ENCODE data around the gene TBL2. TPM values are rescaled to one million over a fixed set of nuclear protein-coding genes. Genes with fewer than 3 reads are reported as not detected.

Gene TBL2
- total and polyA plus RNA-seq, 10 of the 15 experiments (the other 5 are each of a cell fraction or from before 2014, with no cell fraction given), result 1.1 to 49.7 (median 26.7) TPM

DNA sequence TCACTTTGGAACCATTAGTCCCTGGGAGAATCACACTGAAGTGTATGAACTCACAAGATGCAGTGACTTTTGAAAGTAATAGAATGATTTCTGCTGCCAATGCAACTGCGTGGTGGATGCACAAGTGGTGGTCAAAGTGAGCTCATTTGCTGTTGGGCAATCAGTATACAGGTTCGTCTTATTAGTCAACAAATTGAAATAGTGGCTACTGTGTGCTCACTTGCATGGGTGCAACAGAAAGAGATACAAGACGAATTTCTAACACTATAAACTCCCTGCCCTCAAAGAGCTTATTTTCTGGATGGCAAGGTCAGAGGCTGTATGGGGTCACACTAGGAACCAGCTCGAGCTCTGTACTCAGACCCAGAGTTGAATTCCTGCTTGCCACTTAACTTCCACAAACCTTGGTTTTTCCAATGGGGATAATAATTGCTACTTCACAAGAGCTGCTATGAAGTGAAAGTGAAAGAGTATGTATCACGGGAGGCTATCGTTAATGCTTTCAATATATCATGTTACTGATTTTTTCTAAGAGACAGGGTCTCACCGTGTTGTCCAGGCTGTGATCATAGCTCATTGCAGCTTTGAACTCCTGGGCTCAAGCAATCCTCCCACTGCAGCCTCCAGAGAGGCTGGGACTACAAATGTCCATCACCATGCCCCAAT, 12.6 kb downstream of the TBL2 start:
- Histone ChIP-seq H3K9ac (ENCODE audit: control insufficient read depth, insufficient read depth, low read length) (no peak overlapping the region), H3K4me2 (ENCODE audit: control insufficient read depth, insufficient read depth) (peak overlapping the region; percentile 46), H3K27me3 (replicated peaks in 1 of 2; ENCODE audit: control insufficient read depth in 2 of 2, insufficient read depth in 2 of 2, low read length in 1 of 2) (no peaks in the 10 kb centered on the region), H3K9me3 (replicated peaks; ENCODE audit: control insufficient read depth, insufficient read depth, low read length) (no peaks in the 10 kb centered on the region), H3K4me1 (ENCODE audit: control insufficient read depth, insufficient read depth, low read length) (no peaks in the 10 kb centered on the region), H3K36me3 (ENCODE audit: control insufficient read depth in 2 of 2, insufficient read depth in 2 of 2, low read length in 1 of 2) (peaks cover 3 to 6% of the 10 kb centered on the region in 2 experiments; a peak in 3 of 4 replicates), H3K4me3 (peak overlapping the region; percentile 10; the same call in 1 of the 2 replicates), H3K27ac (ENCODE audit: control insufficient read depth, insufficient read depth) (no peak overlapping the region), H4K20me1 (ENCODE audit: control insufficient read depth, insufficient read depth) (no peaks in the 10 kb centered on the region), H3K79me2 (ENCODE audit: control insufficient read depth, insufficient read depth, low read length) (no peaks in the 10 kb centered on the region), H2AFZ (ENCODE audit: control insufficient read depth, low read depth, low read length) (peak overlapping the region; percentile 35)
- CTCF ChIA-PET, result interaction anchor here (1.2 to 1.3 kb wide), 2 partner anchors 40 to 114 kb away, joined by 3 read pairs; no protein-coding TSS in a partner anchor
- intact Hi-C loops (cut with micrococcal nuclease; ENCODE audit: unreplicated experiment), result no loop called here
- RAD21 ChIA-PET (ENCODE audit: unreplicated experiment), result interaction anchor here (0.6 to 1.1 kb wide), 2 partner anchors 43 to 391 kb away, joined by 3 read pairs; partner anchors contain the start of gene BAZ1B
- FAIRE-seq, result no peak
- in situ Hi-C loops (cut with MboI), result no loop called here
- ATAC-seq, result no peak
- TF ChIP-seq MXI1 (IDR thresholded peaks at IDR 0.05; ENCODE audit: low read depth, low read length) (no peak), HDAC2 (IDR thresholded peaks at IDR 0.05) (no peak), NFIC (IDR thresholded peaks at IDR 0.05; ENCODE audit: low read depth, low read length) (no peak), MYC (IDR thresholded peaks at IDR 0.05; ENCODE audit: insufficient read depth, insufficient read length, insufficient replicate concordance, low read length, severe bottlenecking) (no peak)
- SMC1A ChIA-PET (ENCODE audit: uncharacterized antibody, unreplicated experiment), result interaction anchor here (0.8 to 1.8 kb wide), 5 partner anchors 9 to 46 kb away, joined by 3 to 4 read pairs (median 3); partner anchors contain the start of genes BCL7B and TBL2
- BruUV-seq (replicated peaks), result no TSS peak
- WGBS (ENCODE audit: insufficient coverage, insufficient replicate concordance, low lambda C conversion rate, missing lambda C conversion rate), result 15% methylated on average over 7 of the region's 7 CpGs
- DNase-seq (ENCODE audit: low read depth, low spot score), result no peak
- POLR2A ChIA-PET, result interaction anchor here (0.6 to 1.7 kb wide), 3 partner anchors 9 to 43 kb away, joined by 4 to 8 read pairs (median 6); partner anchors contain the start of genes BAZ1B and TBL2

Measured in GM12878 (cell line).